Femur (tissue), 1 donor: ENCODE measurements around the gene APBA2.

Experiments used
- DNase-seq: peaks from one replicate; pipeline ENCODE4 v3.0.0-alpha.2; 2017

The APBA2 gene

GRCh38 chr15:28942046-28942445, 56.3 kb downstream of the APBA2 start:
- no peak for DNase-seq

- DNase-seq, result no peak
Observed at GRCh38 chr15:28942571-28942970, 56.8 kb downstream of the APBA2 start.

GRCh38 chr15:28943146-28943545, 57.4 kb downstream of the APBA2 start:
- DNase-seq, result no peak

- no peak for DNase-seq
Observed at GRCh38 chr15:28943611-28944230, 57.9 kb downstream of the APBA2 start.

DNA sequence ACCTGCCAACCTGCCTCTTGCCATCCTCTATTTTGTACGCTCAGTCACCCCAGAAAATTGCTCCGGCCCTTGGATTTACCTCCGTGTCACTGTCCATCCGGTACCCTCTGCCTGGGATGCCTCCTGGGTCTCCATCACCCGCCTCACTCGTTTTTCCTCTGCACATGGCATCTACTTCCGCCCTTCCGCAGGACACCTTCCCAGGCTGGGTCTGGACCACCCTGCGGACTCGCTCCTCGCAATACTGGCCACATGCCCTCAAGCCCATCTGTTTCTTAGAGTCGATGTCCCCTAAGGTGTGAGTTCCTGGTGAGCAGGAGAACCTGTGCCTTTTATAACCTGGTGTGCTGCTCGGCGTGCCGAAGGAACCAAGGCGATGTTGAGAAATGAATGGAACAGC, 58.5 kb downstream of the APBA2 start:
- DNase-seq, result no peak

DNA sequence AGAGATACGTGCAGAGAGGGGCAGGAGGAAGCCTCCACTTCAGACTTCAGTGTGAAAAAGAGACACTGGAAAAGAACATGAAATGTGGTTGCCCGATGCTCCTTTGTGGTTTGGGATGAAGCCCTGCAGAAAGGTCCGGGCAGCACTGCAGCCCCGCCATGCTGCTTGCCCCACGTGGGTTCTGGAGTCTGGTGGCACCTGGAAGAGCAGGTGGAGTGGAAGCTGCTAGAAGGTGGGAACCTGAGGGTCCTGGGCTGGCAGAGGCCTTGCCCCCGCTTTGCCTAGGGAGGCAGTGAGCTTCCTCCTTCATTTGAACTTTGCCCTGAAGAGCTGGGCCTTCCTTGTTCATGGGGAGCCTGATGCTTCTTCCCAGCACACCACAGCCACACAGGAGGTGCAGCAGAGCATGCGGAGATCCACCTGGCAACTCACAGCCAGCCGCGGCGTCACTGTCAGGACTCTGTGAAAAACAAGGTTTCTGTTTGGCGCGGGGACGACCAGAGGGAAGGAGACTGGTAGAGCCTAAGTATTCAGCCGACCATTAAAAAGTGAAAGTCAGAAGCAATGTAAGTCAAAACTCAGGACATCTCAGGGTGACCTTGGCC, 59.0 kb downstream of the APBA2 start:
- DNase-seq, result no peak

DNA sequence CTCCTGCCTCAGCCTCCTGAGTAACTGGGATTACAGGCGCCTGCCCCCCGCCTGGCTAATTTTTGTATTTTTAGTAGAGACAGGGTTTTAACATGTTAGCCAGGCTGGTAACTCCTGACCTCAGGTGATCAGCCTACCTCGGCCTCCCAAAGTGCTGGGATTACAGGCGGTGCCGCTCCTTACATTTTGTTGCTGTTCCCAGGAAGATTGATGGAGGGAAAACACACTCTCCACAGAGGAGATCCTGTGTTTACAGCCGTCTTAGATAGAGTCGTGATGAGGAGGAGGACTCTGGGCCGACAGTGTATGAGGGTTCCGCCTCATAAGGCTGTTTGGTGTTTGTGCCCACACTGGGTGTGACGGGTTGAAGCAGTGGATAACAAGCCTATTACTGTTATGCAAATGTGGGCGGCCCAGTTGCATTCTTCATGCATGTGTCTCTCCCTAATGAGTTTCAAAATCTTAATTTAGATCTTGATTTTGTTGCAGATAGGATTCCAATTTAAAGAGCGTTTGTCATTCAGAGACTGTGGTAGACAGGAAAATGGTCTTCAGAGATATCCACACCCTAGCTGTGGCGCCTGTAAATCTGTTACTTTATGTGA, 60.0 kb downstream of the APBA2 start:
- no peak for DNase-seq

DNA sequence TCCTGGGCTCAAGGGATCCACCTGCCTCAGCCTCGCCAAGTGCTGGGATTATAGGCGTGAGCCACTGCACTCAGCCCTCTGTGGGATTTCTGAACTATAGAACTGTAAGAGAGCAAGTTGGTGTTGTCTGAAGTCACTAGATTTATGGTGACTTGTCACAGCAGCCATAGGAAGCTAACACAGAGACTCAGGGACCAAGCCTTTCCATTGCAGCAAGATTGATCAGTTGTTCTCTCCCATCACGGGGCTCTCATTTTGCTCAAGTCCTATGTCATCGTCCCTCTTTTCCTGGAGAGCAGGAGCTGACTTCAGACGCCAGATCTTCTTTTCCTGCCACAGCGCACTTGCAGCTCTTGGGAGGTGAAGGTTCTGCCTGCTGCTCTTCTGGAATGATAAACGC, 61.0 kb downstream of the APBA2 start:
- DNase-seq, result no peak

GRCh38 chr15:28947221-28947674, 61.5 kb downstream of the APBA2 start:
- no peak for DNase-seq

DNA sequence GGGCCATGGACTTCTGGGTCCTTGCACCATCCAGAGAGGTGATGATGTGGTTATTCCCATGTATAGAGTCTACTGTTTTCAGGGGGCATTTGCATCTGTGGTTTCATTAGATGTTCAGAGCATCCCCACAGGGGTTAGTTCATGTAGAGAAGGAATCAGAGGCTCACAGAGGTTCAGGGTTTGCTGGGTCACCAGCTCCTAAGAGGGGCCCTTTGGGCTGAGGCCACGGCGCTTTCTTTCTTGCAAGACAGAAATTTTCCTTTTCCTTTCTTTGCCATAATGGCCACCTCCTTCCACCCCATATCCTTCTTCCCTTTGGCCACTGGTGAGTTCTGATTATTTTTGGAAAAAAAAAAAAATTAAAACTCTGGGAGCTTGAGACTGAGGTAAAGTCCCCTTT, 62.3 kb downstream of the APBA2 start:
- DNase-seq, result no peak

DNA sequence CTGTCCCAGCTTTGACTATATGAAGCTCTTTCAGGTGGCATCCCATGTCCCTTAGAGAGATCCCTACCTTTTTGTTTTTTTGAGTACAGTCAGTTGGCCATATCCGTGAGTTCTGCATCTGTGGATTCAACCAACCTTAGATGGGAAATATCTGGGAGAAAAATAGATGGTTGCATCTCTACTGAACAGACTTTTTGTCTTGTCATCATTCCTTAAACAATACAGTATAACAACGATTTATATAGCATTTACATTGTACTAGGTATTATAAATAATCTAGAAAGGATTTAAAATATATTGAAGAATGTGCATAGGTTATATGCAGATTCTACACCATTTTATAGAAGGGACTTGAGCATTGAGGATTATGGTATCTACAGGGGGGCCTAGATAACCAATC, 65.1 kb downstream of the APBA2 start:
- no peak for DNase-seq

GRCh38 chr15:28952666-28953491, 67.1 kb downstream of the APBA2 start:
- DNase-seq, result no peak

DNA sequence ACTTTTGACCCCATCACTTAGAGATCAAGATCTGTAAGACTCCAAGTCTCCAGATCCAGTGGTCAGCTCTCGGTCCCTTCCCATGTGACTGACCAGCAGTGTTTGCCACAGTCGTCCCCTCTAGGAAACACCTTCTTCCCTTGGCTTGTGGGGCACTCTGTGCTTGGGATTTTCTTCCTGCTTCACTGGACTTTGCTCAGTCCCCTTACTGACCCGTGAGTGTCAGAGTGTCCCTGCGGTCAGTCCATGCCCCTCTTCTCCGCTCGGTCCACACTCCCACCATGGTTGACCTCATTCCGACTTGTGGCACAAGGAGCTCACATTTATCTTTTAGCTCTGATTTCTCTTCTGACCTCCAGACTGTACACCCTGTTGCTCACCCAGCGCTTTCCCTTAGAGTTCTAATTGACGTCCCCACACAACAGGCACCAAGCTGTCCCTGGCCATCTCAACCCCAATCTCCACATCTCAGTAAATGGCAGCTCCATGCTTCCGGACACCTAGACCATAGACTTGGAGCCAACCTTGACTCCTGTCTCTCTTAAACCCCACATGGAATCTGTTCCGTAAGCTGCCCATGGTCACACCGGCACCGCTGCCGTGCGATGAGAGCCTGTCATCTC, 67.9 kb downstream of the APBA2 start:
- DNase-seq, result no peak

- DNase-seq, result no peak
Observed at GRCh38 chr15:28954466-28955159, 68.8 kb downstream of the APBA2 start.

DNA sequence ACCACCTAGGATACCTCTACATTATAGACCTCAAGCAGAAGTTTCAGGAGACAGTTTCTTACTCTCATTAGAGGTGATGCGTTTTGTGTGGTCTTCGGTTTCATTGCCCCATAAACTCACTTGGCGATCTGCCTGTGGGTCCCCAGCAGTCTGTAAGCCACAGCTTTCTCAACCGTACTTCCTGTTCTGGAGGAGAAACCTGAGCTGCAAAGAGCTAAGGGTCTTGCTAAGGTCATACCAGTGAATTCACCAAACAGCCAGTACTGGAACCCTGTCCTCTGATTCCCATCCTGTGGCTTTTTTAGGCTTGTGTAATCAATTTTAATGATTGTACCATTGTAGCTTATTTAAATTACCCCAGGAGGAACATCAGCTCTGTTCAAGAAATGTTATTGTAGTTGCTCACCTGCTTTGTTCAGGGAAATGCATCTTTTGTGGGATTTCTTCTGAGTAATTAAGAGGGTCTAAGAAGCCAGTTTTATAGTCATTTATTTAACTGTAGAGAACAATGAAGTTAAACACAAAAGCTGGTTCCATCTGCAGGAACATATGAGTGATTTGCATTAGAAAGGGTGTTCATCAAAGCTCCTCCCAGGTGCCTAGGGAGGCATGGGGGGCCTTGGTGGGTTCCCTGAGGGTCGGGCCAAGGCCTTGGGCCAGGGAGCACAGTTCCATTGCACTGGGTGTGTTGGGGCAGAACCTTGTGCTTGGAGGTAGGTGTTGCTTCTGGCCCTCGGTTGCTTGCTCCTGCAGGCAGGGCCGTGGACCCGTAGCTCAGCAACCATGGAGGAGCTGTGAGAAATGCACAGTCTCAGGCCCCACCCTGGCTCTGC, 69.6 kb downstream of the APBA2 start:
- DNase-seq, result no peak

- no peak for DNase-seq
Observed at GRCh38 chr15:28955993-28956421, 70.2 kb downstream of the APBA2 start.

DNA sequence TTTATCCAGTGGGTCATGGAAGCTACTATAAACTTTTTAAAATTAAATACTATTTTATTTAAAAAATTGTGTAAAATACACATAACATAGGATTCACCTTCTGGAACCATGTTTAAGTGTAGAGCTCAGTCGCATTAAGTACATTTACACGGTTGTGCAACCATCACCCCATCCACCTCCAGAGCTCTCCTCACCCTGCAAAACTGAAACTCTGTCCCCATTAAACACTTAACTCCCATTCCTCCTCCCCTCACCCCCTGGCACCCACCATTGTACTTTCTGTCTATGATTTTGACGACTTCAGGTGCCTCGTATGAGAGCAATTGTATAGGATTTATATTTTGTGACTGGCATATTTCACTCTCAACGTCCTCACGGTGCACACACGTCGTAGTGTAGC, 70.7 kb downstream of the APBA2 start:
- no peak for DNase-seq

DNA sequence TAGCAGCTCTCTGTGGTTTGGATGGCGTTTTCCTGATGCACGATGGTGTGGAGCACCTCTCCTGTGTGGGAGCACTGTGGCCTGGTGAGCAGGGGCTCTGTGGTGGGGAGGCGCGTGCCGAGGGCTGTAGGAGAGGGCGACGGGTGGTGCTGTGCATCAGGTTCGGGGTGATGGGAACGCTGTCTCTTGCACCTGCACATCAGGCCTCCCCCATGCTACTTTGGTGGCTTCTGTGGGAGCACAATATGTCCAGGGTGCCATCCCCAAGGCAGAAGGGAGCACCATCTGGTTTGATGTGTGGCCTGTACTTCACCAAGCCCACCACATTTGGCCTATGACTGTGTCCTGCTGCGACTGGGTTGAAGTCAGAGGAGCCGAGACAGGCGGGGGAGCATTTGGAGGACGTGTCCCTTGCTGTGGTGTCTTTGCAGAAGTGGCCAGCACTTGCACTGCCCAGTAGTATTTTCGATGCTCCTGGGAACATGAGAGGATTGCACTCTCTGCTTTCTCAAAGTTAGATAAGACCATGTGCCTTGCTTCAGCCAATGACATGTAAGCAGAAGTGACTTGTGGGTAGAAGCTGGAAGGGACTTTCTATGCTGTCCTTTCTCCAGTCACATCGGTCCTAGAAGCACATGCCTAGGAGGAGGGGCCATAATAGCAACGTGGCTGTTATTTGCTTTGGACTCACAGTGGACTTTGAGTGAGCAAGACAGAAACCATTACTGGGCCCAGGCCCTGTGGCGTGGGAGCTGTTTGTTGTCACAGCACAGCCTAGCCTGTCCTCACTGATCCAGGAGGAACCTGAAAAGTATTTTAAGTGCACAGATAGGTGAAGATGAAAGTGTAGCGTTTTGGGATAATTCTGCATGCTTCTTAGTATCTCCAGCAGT, 72.1 kb downstream of the APBA2 start:
- DNase-seq, result no peak

DNA sequence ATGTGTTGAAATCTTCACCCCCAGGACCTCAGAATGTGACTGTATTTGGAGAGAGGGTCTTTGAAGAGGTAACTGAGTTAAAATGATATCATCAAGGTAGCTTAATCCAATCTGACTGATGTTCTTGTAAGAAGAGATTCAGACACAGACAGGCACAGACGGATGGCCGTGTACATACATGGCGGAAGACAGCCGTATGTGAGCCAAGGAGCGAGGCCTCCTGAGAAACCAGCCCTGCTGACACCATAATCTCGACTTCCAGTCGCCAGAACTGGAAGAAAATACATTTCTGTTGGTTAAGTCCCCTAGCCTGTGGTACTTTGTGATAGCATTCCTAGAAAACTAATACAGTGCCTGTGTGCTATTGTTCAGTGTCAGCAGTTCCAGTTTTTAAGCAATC, 73.6 kb downstream of the APBA2 start:
- no peak for DNase-seq

- DNase-seq, result no peak
Observed at GRCh38 chr15:28960979-28961378, 75.2 kb downstream of the APBA2 start.

DNA sequence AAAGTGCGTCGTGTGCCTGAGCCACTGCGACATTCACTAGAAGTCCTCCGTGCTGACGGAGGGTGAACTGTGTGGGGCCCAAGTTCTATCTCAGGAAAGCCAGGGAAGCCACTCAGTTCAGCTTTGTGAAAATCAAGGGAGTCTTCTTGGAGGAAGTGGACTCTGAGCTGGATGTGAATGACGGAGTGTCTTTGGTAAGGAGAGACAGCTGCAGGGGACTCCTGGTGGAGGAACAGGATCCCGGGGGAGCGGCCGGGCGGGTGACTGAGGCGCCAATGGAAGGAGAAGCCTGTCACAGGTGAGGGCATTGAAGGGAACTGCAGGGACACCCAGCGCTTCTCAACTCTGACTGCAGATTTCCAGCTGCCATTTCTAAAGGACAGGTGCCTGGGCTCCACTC, 75.6 kb downstream of the APBA2 start:
- DNase-seq, result no peak
